Activated effector memory CD4-positive, alpha-beta T cell treated with Interleukin-2 at 50 U/mL for 16 hours (primary cell): ENCODE data around the gene PTPRN2.
"Not testable (repeated sequence)": the region's sequence is repeated elsewhere in the genome, so short reads cannot be mapped to it uniquely, and the experiment has no call there.

Experiments
- DNase-seq: peaks from one replicate; pipeline ENCODE4 v3.0.0-alpha.2; 2020

The PTPRN2 gene

DNA sequence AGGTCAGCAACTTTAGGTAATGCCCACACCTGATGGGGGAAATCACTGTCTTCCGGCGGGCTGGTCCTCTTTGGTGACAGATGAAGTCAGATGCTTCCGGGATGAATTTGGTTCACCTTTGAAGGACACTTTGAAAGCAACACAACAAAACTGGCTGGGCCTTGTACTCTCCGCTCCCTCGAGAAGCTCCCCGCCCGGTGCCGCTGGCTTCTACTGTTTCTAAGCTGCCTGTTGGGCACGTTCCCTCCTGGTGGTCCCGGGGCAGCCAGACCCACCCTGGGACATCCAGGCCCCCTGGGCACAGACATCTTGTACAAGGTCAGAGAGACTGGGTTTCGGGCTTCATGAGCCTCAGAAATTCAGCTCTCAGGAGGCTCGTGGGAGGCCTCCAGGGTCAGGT lies 798.5 kb downstream of the PTPRN2 start:
- DNase-seq = no peak

DNA sequence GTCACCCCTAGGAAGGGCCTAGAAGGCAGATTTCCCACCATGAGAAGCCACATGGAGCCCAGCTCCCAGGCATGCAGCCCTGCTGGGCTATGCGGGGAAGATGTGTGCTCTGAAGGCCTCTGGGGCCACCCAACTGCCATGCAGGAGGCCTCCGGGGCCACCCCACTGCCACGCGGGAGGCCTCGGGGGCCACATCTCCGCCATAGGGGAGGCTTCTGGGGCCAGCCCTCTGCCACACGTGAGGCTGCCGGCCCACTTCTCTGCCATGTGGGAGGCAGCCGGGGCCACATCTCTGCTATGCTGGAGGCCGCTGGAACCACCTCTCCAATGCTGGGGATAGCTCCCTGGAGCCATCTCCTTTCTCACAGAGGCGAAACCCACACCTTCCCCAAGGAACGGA lies 799.0 kb downstream of the PTPRN2 start:
- no peak for DNase-seq

DNA sequence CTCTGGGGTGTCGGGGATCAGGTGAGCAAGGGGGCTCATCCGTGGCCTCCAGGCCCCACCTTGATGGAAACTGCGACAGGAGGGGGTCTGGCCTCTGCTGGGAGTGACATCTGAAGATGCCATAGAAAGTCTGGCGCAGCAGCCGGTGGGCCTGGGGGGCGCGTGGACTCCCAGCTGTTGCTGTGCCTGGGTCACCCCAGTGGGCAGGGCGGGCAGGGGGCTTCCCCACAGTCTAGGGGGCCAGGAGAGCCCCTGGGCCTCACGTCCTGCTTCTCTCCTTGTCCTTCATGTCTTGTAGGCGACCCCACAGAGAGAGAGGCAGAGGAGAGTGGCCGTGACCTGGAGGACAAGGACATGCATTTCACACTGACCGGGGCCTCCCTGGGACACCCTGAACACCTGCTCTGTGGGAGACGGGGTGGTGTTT lies 800.3 kb downstream of the PTPRN2 start:
- no peak for DNase-seq

GRCh38 chr7:157786375-157787274 lies 801.0 kb downstream of the PTPRN2 start:
- DNase-seq = no peak

GRCh38 chr7:157785486-157786186 lies 802.0 kb downstream of the PTPRN2 start:
- DNase-seq = no peak

DNA sequence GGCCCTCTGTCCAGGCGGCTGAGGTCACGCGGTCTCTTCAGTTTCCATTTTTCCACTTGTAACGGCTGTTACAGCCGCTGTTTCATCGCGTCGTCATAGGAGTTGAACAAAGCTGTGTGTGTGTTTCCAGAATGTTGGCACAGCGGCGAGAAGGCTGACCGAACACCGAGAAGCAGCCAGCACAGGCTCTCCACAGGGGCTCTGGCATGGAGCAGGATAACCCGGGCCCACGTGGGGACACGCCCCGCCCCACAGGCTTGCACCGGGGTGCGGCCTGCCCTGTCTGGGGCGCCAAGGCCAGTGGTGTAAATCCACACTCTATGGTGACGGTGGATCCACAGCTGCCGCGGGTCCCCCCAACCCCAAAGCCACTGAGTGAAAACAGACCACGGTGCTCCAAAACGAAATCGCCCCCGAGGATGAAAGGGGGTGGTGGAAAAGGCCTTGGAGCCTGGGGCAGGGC lies 802.6 kb downstream of the PTPRN2 start:
- DNase-seq = no peak

GRCh38 chr7:157784041-157784835 lies 803.4 kb downstream of the PTPRN2 start:
- no peak for DNase-seq

- no peak for DNase-seq
Observed at GRCh38 chr7:157782041-157782440, 805.6 kb downstream of the PTPRN2 start.

DNA sequence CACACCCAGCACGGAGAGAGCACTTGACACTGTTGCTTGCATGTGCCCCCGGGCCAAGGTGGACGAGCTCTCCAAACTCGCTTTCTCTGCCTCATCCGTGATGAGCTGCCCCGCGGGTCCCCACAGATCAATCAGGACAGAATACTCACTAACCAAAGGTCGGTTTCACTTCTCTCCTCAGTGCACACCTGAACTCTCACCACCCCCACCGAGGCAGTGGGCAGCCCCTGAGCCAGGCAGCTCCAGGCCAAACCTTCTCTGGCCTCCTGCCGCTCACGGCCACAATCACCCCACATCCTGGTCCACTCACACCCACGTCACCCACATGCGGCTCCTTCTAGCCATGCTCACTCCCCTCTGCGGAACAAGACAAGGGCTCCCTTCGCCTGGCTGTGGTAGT lies 806.9 kb downstream of the PTPRN2 start:
- DNase-seq = no peak

DNA sequence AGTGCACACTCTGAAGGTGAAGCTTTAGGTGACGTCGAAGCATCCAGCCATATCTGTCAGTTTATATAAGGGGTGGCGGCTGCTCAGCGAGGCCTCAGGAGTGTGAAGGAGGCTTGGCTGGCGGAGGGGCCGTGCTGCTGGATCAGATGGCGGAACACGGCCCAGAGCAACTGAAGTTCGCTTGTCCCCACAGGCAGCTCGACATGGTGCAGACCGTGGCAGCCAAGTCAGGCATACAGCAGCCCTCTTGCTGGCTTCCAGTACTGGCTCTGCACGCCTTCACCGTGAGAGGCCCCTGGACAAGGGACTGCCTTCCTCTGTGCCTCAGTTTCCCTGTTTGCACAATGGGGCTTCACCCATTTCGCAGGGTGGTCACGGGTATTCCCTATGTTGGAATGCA lies 807.3 kb downstream of the PTPRN2 start:
- no peak for DNase-seq

GRCh38 chr7:157779206-157779605 lies 808.4 kb downstream of the PTPRN2 start:
- no peak for DNase-seq

DNA sequence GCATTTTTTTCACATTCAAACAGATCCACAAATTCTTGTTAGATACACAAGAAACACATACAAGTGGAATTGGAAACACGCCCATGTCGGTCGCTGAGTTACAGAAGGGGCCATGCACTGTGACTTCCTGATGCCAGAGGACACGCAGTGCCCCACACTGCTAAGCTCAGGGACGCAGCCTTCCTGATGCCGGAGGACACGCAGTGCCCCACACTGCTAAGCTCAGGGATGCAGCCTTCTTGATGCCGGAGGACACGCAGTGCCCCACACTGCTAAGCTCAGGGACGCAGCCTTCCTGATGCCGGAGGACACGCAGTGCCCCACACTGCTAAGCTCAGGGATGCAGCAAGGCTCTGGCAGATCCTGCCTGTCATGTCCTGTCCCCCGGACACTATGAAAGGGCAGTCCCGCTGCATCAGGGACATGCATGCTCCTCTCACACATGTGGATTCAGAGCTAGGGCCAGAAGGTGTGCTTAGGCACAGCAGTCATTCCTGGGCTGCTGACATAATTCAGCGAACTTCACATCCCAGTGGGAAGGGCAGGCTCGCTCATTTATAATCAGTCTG lies 810.3 kb downstream of the PTPRN2 start:
- not testable (repeated sequence) for DNase-seq

GRCh38 chr7:157775560-157776332 lies 811.9 kb downstream of the PTPRN2 start:
- no peak for DNase-seq

- no peak for DNase-seq
Observed at GRCh38 chr7:157775021-157775559, 812.5 kb downstream of the PTPRN2 start.

DNA sequence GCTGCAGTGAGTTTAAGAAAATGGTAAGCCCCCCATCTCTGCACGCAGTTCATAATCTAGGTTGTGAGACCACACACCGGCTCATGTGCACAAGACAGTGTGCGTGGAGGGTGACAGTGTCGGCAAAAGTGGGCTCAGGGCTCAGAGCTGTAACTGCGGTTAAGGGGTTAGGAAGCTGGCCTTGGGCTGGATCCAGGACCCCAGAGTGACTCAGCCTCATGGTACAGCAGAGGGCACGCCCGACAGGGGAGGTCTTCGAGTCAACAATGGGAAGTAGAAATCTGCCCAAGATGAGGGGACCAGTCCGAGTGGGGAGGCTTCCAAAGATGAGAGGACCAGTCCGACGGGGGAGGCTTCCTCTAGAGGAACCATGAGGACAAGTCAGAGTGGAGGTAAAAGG lies 813.1 kb downstream of the PTPRN2 start:
- DNase-seq = no peak

DNA sequence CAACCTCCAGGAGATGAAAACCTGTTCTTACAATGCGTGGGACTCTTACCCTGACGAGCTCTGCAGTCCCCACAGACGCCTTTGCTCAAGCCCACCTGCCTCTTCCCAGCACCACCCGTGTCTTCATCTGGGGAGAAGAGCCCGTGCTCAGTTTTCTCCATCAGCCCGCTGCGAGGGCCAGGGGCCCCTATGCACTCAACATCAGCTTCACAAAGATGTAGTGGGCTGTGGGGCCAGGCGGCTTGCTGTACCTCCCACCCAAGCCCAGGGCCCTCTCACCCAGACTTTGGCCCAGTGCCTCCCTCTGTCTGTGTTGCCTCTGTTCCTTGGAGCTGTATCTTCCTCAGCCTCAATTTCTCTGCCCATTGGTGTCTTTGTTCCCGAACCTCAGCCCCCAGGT lies 814.3 kb downstream of the PTPRN2 start:
- DNase-seq = no peak

DNA sequence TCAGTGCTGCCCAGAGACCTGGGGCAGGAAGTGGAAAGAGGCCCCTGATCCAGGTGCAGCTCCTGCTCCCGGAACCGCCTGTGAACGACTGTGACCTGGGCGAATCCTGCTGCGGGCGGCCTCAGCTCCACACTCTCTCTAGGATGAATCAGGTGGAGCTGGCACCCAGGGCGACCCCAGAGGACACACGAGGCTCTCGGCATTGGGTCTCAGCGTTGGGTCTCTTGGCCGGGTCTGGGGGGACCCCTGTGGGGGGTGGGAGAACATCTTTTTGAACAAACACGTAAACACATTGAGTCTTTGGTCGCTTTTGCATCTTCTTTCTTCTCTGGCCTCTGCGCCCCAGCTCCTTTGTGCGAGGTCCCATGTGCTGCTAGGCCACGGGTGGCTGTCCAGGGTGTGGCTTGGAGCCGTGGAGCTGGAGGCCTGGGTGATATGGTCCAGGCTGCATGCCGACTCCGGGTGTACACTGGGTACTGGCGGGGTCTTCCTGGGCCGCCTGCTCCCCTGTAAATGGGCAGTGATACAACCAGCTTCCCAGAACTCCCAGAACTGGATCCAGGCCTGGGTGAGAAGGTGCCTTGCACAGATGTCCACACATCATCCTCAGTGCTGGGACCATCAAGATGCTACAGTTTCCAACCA lies 815.0 kb downstream of the PTPRN2 start:
- no peak for DNase-seq

GRCh38 chr7:157771689-157772088 lies 815.9 kb downstream of the PTPRN2 start:
- no peak for DNase-seq

- DNase-seq = no peak
Observed at GRCh38 chr7:157770716-157771320, 816.8 kb downstream of the PTPRN2 start.

GRCh38 chr7:157769526-157770215 lies 818.0 kb downstream of the PTPRN2 start:
- DNase-seq = no peak
